GF-D8 (cell line): ENCODE measurements around the gene IL22RA2.

Experiments used
- DNase-seq: peaks from one replicate; lab custom pipeline; 2025; lab: John Stamatoyannopoulos, UW

Gene IL22RA2

DNA sequence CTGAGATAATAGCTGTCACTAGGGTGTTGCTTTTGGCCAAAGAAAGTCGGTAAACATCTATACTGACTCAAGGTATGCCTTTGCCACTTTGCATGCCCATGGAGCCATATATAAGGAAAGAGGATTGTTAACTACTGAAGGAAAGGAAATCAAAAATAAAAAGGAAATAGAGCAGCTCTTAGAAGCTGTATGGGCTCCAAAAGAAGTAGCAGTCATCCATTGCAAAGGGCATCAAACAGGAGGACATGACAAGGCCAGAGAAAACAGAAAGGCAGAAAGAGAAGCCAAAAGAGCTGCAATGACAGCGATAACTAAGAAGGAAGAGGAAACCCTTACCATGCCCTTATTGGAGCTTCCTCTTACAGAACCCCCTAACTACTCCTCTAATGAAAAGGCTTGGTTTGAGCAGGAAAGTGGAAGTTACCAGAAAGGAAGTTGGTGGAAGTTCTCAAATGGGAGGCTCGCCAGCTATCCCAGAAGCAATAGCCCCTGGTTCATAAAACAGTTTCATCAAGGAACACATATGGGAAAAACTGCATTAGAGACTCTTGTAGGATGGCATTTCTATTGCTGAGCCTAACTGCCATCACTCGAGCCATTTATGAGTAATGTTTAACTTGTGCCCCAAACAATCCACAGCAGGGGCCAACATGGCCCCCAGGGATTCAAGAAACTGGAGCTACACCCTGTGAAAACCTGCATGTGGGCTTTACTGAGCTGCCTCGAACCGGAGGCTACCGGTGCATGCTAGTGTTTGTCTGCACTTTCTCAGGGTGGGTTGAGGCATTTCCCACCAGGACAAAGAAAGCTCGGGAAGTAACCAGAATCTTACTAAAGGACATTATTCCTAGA is 7.0 kb downstream of the IL22RA2 start:
- peak; percentile 55 for DNase-seq

DNA sequence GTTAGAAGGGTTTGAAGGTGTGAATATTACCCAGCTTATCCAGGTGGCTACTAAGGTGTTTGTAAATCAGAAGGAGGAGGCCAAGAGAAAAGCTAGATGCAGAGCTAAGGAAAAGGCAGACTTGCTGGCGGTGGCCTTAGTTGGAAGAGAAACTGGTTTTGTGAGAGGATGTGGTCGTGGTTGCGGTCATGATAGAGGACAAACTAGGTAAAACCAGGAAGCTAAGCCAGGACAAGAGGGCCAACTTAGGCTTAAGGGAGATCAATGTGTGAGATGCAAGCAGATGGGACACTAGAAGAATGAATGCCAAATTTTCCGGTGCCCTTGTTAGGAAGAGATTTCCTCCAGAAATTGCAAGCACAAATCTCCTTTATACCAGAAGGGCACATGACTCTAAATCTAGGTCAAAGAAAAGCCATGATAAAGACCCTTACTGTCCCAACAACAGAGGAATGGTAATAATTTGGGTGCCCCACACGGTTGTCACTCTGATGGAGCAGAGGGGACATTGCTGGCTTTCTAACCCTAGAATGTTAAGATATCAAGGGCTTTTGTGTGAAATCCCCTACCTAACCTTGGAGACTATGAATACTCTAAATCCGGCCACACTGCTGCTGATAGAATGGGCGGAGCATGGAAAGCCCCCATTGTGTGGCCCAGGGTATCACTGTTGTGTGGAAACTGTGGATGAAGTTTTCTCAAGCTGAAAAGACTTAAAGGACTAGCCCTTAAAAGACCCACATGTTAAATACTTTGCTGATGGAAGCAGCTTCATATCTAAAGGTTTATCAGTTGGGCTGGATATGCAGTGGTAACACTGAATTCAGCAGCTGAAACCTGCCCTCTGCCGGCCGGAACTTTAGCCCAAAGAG is 7.8 kb downstream of the IL22RA2 start:
- peak; percentile 37 for DNase-seq

DNA sequence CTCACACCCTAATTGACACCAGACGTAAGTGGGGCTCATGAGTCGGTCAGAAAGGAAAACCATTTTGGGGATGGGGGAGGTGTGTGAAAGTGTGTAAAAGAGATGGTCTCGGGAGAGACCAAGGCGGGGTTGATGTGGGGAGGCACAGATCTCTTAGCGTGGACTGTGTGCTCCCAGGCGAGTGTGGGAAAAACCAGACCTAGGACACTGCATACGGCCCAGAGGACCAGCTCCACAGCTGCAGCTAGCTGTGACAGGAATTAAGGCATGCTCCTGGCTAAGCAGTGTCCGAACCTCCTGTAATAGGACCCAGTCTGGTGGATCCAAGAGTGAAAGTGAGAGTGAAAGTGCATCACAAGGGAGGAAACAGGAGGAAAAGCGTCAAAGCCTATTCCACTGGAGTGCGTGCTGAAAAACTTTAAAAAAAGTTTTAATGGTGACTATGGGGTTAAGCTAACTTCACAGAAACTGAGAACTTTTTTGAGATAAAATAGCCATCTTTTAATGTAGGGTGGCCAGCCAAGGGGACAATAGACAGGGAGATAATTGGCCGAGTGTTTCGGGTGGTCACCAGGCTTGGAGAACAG is 9.6 kb downstream of the IL22RA2 start:
- no peak for DNase-seq

DNA sequence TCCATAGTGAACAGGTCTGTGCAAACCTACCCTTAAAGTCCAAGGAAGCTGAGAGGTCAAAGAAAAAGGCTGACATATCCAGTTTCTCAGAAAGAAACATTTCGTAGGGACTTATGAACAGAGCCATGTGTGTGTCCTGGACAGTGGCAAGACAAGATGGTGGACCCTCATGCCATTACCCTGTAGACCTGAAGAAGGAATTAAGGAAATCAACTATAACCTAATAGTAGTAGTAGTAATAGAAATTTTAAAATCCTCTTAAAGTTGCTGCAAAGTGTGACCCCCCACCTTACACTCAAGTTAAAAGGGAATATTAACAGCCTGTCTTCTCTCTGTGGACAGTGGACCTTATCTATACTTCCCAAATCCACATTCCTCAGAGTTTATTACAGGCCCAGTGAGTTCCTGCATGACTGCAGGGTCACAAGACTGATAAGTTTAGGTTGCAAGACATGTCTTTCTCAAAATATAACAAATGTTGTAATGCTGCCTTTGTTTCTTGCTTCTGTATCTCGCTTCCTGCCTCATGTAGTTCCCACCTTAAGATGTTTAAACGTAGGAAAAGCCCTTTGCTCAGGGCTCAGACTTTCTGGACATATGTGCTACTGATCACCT is 10.6 kb downstream of the IL22RA2 start:
- DNase-seq = no peak

DNA sequence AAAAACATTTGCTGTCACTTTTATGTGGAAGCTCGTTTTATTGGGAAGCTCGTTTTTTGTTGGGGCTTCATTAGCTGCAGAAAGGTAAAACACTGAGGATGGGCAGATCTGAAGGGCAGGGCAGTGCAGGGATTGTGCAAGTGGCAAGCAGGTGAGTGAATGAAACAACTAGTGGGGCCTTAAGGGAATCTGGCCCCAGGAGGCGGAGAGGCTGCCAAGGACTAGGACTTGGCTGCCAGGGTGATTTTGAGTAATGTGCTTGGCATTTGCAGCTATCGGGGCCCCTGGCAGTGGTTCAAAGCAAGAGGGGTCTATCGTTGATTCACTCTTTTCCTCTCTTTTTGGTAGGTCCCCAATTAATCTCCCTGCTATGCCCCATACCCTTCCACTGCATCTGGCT is 11.5 kb downstream of the IL22RA2 start:
- no peak for DNase-seq

DNA sequence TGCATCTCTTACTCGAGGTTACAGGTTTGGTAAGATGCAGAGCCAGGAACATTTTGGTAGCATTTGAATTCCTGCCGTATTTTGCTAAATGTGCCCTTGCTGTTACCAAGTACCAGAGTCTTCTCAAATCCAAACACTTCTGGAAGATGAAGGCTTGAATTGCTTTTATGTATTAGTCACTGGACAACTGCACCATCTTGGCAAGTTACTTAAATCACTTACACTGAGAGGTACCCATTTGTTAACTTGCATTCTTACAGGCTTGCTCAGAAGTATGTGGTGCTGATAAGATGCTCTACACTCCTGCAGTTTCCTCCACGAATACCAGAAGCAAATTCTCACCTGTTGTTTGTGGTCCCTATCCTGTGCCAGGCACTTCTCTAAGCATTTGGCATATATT is 12.7 kb downstream of the IL22RA2 start:
- no peak for DNase-seq

DNA sequence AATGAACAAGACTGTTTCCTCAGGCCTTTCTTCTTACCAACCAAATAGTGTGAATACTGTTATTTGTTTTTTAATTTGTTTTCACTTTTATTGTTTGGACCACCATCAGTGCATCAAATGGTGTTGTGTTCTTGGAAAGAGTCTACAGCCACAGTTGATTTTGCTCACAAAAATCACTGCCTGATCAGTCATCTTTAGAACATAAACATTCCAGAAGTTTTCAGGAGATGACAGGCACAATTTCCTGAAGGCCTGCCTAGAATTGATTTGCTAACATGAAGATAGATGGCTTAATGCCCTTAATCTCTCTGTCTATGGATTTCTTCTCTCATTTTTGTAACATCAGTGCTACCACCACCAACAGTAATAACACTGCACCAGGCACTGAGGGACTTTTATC is 13.5 kb downstream of the IL22RA2 start:
- no peak for DNase-seq

DNA sequence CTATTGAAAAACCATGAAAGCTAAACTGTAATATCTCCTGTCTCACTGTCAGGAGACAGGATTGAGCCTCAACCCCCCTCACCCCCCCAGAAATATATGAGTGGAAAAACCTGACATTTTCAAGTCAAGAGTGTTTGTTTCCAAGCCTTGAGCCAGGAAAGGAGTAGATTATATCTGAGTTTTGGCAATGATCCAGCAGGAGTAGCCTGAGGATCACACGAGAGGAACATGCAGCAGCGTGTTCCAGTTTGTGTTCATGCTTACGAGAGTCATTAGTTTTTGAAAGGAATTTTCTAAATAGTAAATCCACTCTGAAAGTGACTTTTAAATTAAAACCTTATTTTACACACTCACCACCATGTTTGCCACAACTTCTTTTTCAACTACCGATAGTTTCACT is 15.8 kb downstream of the IL22RA2 start:
- no peak for DNase-seq

DNA sequence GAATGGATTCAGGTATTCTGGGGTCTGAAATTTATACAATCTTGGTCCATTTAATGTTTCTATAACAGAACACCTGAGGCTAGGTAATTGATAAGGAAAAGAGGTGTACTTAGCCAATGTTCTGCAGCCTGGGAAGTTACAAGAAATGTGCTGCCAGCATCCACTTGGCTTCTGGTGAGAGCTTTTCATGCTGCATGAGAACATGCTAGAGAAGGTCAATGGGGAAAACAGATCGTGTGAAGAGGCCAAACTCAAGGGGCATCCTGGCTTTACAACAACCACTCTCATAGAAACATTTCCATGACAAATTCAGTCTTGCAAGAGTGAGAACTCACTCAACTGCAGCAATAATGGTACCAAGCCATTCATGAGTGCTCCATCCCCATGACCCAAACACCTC is 16.8 kb downstream of the IL22RA2 start:
- DNase-seq = no peak

DNA sequence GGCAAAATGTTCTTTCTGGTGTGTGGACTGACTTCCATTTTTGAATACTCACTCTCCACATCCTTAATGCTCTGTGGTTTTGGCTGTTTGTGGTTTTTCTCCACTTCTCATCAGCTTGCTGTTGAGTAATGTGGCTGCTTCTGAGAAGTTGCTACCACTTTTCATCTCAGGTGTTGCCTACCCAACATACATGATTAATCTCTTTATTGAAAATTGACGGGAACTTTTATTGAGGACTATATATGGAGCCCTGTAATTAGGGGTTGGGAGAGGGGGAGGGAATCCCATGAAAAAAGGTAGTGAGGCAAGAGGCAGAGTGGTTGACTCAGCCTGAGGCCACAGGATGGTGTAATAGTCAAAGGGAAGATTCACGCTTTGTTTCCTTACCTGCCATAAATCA is 17.6 kb downstream of the IL22RA2 start:
- DNase-seq = peak; percentile 80

DNA sequence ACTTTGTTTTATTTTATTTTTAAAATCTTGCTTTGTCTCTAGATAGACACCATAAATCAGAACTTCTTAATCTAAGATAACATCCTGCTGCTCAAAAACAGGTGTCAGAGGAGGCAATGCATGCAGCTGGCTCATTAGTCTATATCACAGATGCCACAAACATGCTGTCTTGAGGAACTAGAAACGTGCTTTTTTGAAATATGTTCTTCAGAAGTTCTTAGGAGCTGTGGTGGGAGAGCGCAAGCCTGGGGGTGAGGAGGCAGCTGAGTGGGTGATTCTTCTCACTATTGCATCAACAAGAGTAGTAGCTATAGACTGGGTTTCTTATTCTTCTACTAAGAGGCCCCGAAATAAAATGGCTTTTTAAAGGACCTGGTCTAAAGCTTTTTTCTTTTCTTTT is 23.4 kb downstream of the IL22RA2 start:
- DNase-seq = no peak

DNA sequence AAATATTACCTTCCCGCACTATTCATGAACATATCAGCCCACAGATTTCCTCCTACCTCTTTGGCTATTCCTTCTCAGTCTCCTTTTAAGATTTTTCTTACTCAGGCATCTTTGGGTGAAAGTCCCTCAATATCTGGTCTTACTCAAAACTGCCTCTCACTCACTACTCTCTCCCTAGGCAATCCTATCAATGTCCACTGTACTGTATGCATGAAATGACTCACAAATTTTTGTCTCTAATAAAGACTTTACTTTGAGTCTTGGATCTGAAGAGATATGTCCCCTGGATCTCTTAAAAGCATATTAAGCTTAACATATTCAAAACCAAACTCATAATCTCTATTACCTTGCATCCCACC is 24.4 kb downstream of the IL22RA2 start:
- DNase-seq = no peak

DNA sequence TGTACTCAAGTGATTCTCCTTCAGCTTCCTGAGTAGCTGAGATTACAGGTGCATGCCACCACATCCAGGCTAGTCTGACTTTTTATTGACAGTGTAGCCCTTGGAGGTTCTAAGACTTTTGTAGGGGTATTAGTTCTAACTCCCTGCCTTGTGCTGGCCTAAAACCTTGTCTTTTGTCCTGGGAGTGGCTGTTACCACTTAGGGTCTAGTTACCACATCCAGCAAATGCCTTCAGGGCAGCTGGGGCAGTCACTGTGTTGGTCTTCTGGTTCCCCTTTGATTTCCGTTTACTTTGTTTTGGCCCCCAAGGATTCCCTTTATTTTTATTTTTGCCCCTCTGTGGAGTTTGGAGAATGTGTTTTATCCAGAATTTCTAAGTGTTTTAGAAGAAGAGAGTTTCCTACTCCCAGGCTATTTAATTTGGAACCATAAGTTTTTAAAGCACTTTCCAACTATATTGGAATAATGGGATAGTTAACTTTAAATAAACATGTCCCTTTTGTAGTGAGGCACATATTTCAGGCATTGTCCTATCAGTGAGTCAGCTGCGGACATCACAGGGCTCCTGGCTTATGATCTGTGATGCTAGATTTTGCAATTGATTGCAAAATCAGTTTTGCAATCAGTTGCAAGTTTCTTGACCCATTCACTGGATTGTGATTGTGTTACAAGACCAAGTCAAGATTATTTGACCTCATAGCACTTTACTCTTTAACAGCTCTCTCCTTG is 25.0 kb downstream of the IL22RA2 start:
- peak; percentile 17 for DNase-seq

DNA sequence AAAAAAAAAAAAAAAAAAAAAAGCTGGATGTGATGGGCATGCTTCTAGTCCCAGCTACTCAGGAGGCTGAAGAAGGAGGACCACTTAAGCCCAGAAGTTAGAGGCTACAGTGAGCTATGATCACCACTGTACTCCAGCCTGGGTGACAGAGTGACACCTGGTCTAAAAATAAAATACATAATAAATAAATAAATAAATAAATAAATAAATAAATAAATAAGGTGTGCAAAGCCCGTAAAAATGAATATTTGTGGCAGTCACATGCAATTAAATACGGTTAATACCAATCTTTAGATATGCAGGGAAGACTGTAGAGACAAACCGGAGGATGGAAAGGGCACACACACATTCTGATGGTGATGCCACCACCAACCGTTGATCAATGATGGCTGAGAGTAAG is 26.2 kb downstream of the IL22RA2 start:
- no peak for DNase-seq

DNA sequence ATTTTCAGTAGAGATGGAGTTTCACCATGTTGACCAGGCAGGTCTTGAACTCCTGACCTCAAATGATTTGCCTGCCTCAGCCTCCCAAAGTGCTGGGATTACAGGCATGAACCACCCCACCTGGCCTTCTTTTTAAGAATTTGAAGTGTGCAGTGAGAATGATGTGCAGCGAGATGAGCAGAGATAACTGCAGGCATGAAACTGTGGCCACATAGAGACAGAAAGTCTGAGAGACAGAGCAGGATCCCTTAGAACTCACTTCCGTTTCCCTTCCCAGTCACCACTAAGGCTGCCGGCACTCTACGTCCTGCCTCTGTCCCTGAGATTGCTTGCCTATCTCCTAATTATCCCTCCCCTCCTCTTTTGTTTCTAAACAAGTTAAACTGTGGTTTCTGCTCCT is 27.2 kb downstream of the IL22RA2 start:
- DNase-seq = no peak

DNA sequence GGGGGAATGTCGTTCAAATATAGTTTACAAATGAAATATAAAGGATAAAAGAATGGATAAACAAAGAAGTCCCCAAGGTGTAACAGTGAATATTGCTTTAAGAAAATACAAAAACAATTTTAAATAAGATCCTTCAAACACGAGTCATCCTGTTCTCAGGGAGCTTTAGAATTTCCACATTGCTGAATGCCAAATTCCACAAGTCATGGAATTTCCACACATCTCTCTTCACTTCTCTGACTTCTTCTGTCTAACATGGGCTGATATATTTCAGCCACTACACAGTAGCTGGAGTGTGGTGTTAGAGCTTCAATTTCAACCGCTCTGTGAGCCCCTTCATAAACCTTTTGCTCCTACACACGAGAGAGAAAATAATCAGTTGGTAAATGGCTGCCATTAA is 28.0 kb downstream of the IL22RA2 start:
- DNase-seq = no peak

DNA sequence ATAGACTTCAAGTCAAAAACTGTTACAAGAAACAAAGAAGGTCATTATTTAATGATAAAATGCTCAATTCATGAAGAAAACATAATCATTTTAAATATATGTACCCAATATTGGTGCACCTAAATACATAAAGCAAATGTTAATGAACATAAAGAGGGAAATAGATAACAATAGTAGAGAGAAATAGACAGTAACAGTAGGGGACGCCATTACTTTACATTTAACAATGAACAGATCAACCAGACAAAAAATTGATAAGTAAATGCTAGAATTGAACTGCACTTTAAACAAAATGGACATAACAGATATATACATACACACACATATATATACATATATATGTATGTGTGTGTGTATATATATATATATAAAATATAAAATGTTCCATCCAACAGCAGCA is 37.4 kb downstream of the IL22RA2 start:
- DNase-seq = no peak

DNA sequence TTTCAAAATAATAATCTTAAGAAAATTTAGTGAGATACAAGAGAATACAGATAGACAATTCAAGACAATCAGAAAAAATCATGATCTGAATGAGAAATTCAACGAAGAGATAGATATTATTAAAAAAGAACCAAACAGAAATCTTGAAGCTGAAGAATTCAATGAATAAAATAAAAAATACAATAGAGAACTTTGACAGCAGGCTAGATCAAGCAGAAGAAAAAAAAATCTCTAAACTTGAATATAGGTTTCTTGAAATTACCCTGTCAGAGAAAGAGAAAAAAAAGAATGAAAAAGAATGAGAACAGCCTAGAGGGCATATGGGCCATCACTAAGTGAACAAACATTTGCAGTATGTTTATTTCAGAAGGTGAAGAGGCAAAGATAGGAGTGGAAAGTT is 39.0 kb downstream of the IL22RA2 start:
- no peak for DNase-seq

DNA sequence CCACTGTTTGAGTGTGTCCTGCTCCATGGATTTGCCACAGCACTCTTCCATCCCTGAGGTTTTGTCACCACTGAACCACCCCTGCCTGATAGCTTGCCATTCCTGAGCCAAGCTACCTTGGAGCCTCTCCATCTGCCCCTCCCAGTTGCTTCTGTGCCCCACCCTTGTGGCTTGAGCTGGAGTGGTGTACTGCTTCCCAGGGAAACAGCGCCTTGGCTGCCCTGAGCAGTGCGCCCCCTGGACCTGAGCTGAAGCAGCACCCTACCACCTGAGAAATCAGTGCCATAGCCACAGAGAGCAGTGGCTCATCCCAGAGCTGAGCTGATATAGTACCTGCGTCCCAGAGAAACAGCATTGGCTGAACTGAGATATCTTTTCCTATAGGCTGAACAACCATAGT is 40.3 kb downstream of the IL22RA2 start:
- no peak for DNase-seq

DNA sequence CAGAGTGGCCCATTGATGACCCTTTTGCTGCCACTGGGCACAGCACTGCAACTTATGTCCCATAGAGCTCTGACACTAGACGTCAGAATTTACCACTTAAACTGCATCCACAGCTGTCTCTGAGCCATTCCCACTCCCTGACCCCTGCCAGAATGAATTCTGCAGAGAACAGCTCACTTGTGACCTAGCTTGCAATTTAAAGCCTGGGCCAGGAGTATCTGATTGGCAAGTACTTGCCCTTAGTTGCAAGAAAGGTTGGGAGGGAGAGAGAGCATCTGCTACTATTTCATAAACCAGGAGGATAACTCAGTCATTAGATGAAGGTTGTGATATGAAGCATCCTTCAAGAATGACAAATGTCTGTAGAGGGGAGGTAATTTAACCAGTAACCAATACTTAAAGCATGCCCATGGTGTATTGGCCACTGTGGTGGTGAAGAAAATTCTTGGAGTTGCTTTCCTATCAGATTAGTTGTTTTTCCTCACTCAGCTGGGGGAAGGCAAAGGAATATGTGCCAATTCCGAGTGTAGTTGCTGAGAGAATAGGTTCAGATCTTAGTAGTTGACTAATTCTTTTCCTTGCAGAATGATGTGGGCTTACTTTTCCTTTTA is 46.5 kb downstream of the IL22RA2 start:
- no peak for DNase-seq

DNA sequence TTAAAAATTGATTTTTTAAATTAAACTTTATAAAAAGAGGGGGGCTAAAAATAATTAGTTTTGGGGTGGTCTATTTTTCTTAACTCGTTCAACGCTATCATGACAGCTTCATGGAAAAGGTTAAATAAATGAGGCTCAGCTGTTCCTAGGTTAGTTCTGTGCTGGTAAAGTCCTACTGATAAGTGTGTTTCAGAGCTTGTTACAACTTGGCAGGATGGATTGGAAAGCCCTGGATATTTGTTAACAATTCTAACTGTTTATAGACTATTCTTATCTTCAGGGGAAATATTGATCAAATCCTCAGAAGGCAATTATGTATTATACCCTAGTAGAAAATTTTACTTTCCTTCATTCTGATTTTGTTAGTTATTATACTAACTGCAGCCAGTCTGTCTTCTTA is 50.4 kb downstream of the IL22RA2 start:
- DNase-seq = no peak
